Measurements from ENCODE around the gene ATP5PO.
"Not testable (repeated sequence)": the region's sequence is repeated elsewhere in the genome, so short reads cannot be mapped to it uniquely, and the experiment has no call there.

ATP5PO gene

GRCh38 chr21:33867868-33868267 is 47.7 kb downstream of the ATP5PO start:
- DNase-seq (ENCODE audit: low read depth), result not testable (repeated sequence)

- DNase-seq (ENCODE audit: low read depth), result peak; percentile 24
Observed at GRCh38 chr21:33866826-33867225, 48.8 kb downstream of the ATP5PO start.

GRCh38 chr21:33865996-33866575 is 49.5 kb downstream of the ATP5PO start:
- no peak for DNase-seq (ENCODE audit: low read depth)

GRCh38 chr21:33865176-33865575 is 50.4 kb downstream of the ATP5PO start:
- no peak for DNase-seq (ENCODE audit: low read depth)

GRCh38 chr21:33864150-33864549 is 51.5 kb downstream of the ATP5PO start:
- DNase-seq (ENCODE audit: low read depth), result no peak

GRCh38 chr21:33863191-33863590 is 52.4 kb downstream of the ATP5PO start:
- DNase-seq (ENCODE audit: low read depth), result not testable (repeated sequence)

- no peak for DNase-seq (ENCODE audit: low read depth)
Observed at GRCh38 chr21:33861125-33861524, 54.5 kb downstream of the ATP5PO start.

GRCh38 chr21:33860332-33860879 is 55.2 kb downstream of the ATP5PO start:
- no peak for DNase-seq (ENCODE audit: low read depth)

GRCh38 chr21:33859373-33860102 is 56.1 kb downstream of the ATP5PO start:
- DNase-seq (ENCODE audit: low read depth), result no peak

GRCh38 chr21:33858667-33859372 is 56.8 kb downstream of the ATP5PO start:
- no peak for DNase-seq (ENCODE audit: low read depth)

- DNase-seq (ENCODE audit: low read depth), result no peak
Observed at GRCh38 chr21:33857846-33858666, 57.5 kb downstream of the ATP5PO start.

- DNase-seq (ENCODE audit: low read depth), result no peak
Observed at GRCh38 chr21:33856893-33857527, 58.6 kb downstream of the ATP5PO start.

GRCh38 chr21:33855190-33855589 is 60.4 kb downstream of the ATP5PO start:
- no peak for DNase-seq (ENCODE audit: low read depth)

GRCh38 chr21:33854604-33855003 is 61.0 kb downstream of the ATP5PO start:
- DNase-seq (ENCODE audit: low read depth), result peak; percentile 43
